Measurements from ENCODE around the gene SEC24D. TPM values are rescaled to one million over a fixed set of nuclear protein-coding genes. Genes with fewer than 3 reads are reported as not detected.
A peak's percentile ranks its signal among the peaks of the same experiment; 100 is the strongest.

SEC24D gene
- total and polyA plus RNA-seq, 2 experiments from 2014 or later = 23.9 to 58.6 TPM

DNA sequence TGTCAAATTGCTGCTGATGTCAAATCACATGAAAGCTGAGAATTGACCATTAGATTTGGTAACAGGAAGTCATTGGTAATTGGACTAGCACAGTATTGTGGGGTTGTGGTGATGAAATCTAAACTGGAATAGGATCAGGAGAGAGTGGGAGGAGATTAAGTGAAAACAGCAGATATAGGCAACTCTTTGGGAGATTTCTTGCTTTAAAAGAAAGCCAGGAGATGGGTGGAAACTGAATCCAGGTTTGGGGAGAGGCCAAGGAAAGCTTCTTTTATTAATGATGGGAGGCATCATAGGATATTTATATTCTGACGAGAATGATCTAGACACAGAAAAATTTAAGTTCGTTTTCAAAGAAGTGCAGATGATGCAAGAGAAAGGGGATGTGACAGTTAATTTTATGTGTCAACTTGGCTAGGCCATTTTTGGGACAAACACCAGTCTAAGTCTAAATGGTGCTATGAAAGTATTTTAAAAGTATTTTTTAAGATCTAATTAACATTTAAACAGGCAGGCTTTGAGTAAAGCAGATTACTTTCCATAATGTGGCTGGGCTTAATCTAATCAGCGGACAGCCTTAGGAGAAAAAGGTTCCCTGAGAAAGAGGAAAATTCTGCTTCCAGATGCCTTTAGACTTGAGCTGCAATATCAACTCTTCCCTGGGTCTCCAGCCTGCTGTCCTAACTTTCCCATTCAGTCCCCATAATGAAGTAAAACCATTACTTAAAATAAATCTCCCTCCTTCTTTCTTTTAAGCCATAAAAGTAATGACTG lies 24.7 kb downstream of the SEC24D start:
- H3K27me3 ChIP-seq = no peaks in the 10 kb centered on the region
- no peaks in the 10 kb centered on the region for H3K4me1 ChIP-seq (ENCODE audit: low read depth)
- peaks cover 59% of the 10 kb centered on the region for H3K36me3 ChIP-seq
- peak in 1 of 2 donors; percentile 80 for DNase-seq (ENCODE audit: low read depth in 1 of 2, low spot score in 1 of 2)
- H3K27ac ChIP-seq = no peak overlapping the region
- H3K4me3 ChIP-seq = no peak overlapping the region
- TF ChIP-seq, protein P1, sequence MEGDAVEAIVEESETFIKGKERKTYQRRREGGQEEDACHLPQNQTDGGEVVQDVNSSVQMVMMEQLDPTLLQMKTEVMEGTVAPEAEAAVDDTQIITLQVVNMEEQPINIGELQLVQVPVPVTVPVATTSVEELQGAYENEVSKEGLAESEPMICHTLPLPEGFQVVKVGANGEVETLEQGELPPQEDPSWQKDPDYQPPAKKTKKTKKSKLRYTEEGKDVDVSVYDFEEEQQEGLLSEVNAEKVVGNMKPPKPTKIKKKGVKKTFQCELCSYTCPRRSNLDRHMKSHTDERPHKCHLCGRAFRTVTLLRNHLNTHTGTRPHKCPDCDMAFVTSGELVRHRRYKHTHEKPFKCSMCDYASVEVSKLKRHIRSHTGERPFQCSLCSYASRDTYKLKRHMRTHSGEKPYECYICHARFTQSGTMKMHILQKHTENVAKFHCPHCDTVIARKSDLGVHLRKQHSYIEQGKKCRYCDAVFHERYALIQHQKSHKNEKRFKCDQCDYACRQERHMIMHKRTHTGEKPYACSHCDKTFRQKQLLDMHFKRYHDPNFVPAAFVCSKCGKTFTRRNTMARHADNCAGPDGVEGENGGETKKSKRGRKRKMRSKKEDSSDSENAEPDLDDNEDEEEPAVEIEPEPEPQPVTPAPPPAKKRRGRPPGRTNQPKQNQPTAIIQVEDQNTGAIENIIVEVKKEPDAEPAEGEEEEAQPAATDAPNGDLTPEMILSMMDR (IDR thresholded peaks at IDR 0.05; ENCODE audit: low read depth, low read length) = no peak
- H3K9me3 ChIP-seq (ENCODE audit: low read depth) = no peaks in the 10 kb centered on the region

DNA sequence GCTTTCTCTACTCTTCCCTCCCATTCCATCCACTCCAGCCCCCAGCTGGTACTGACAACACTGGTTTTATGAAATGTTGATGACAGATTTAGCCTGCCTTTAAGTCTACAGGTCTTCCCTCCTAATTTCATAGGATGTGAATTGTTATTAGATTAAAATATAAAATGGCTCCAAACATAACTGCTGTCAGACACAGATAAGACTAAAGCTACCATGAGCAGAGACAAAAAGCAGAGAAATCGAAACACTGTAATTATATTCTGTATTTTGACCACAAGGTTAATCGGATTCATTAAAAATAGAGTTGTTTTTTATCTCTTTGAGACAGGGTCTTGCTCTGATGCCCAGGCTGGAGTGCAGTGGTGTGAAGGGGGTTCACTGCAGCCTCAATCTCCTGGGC lies 28.3 kb downstream of the SEC24D start:
- DNase-seq (ENCODE audit: low read depth in 1 of 2, low spot score in 1 of 2) = no peak
- no peak overlapping the region for H3K27ac ChIP-seq
- H3K36me3 ChIP-seq = peaks cover 60% of the 10 kb centered on the region
- TF ChIP-seq, protein P1 (IDR thresholded peaks at IDR 0.05; ENCODE audit: low read depth, low read length) = no peak
- H3K9me3 ChIP-seq (ENCODE audit: low read depth) = no peaks in the 10 kb centered on the region
- no peaks in the 10 kb centered on the region for H3K4me1 ChIP-seq (ENCODE audit: low read depth)
- no peaks in the 10 kb centered on the region for H3K27me3 ChIP-seq
- H3K4me3 ChIP-seq = no peak overlapping the region

DNA sequence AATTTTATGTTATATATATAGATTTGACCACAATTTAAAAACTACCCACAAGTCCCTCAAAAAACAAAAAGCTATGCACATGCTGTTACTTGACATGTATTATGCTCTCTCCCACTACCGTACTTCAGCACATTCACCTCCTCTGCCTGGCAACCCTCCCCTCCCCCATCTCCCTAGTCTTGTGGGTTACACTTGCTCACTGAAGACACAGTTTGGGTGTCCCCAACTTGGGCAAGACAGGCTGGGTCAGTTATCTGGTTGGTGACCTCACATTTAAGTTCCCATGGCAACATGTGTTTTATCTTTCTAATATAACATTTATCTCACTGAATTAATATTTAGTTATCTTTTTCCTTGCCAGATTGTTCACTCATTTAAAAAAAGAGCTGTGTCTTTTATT lies 32.7 kb downstream of the SEC24D start:
- no peaks in the 10 kb centered on the region for H3K4me1 ChIP-seq (ENCODE audit: low read depth)
- TF ChIP-seq, protein P1 (IDR thresholded peaks at IDR 0.05; ENCODE audit: low read depth, low read length) = no peak
- no peak overlapping the region for H3K4me3 ChIP-seq
- H3K9me3 ChIP-seq (ENCODE audit: low read depth) = no peaks in the 10 kb centered on the region
- no peak for DNase-seq (ENCODE audit: low read depth in 1 of 2, low spot score in 1 of 2)
- no peak overlapping the region for H3K27ac ChIP-seq
- peaks cover 38% of the 10 kb centered on the region for H3K36me3 ChIP-seq
- no peaks in the 10 kb centered on the region for H3K27me3 ChIP-seq

DNA sequence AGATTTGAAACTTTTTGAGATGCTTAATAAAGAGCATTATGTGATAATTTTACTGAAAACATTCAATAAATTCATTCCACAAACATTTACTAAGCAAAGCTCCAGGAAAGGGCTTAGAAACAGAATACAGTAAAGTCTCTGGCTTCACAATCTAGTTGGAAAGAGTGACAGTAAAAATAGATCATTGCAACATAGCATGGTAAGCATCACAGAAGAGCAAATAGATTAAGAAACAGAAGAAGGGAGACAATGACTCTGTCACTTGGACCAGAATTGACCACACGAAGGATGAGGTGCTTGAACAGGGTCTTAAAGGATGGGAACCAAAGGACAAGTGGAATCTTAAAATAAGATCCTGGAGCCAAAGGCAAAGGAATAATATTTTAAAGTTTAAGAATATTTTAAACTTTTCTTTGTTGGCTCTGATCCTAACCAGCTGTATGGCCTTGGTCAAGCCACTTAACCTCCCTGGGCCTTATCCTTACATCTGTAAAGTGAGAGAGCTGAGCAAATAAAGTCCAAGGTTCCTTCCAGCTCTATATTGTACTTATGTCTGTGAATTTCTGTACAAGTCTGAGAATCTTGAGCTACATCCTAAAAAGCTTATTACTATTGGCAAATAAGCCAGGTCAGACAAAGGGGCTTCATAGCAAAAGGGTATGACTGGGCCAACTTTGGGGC lies 33.9 kb downstream of the SEC24D start:
- Histone ChIP-seq H3K27ac (no peak overlapping the region), H3K9me3 (ENCODE audit: low read depth) (no peaks in the 10 kb centered on the region), H3K27me3 (no peaks in the 10 kb centered on the region), H3K4me1 (ENCODE audit: low read depth) (no peaks in the 10 kb centered on the region), H3K4me3 (no peak overlapping the region), H3K36me3 (peaks cover 41% of the 10 kb centered on the region)
- no peak for DNase-seq (ENCODE audit: low read depth in 1 of 2, low spot score in 1 of 2)
- TF ChIP-seq, protein P1 (IDR thresholded peaks at IDR 0.05; ENCODE audit: low read depth, low read length) = no peak

DNA sequence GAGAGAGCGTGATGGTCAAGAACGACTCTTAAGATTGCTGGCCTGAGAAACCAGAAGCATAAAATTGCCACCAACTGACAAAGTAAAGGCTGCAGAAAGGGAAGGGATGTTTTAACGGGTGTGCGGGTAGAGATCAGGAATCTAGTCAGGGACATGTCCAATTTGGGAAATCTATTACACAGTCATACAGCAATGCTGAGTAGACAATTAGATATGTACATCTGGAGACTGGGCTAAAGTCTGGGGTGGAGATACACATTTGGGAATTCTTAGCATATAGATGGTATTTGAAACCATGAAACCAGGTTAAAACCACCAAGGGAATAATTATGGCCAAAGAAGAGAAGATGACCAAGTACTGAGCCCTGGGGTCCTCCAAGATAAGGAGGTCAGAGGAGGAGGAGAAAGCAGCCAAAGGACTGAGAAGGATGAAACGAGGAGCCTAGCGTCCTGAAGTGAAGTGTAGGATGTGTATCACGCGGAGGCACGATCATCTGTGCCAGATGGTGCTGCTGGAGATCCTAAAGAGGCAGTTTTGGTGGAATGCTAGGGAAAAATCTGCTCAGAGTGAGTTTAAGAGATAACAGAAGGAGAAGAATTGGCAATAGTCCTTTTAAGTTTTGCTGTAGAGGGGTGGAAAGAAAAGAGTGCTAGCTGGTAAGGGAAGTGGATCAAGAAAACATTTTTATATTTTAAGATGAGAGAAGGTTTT lies 36.5 kb downstream of the SEC24D start:
- no peaks in the 10 kb centered on the region for H3K9me3 ChIP-seq (ENCODE audit: low read depth)
- peaks cover 51% of the 10 kb centered on the region for H3K36me3 ChIP-seq
- peak in 1 of 2 donors; percentile 36 for DNase-seq (ENCODE audit: low read depth in 1 of 2, low spot score in 1 of 2)
- no peak overlapping the region for H3K27ac ChIP-seq
- TF ChIP-seq, protein P1 (IDR thresholded peaks at IDR 0.05; ENCODE audit: low read depth, low read length) = no peak
- no peak overlapping the region for H3K4me3 ChIP-seq
- no peaks in the 10 kb centered on the region for H3K27me3 ChIP-seq
- no peaks in the 10 kb centered on the region for H3K4me1 ChIP-seq (ENCODE audit: low read depth)

Data from cardiac muscle cell (in vitro differentiated cells and primary cell).